Measurements from ENCODE around the gene ADAMTS19. TPM values are rescaled to one million over a fixed set of nuclear protein-coding genes. Genes with fewer than 3 reads are reported as not detected.
"Not testable (repeated sequence)": the region's sequence is repeated elsewhere in the genome, so short reads cannot be mapped to it uniquely, and the experiment has no call there.

ADAMTS19 gene
- polyA plus RNA-seq, 5 donors: 0.22 to 1.4 (median 0.69) TPM

DNA sequence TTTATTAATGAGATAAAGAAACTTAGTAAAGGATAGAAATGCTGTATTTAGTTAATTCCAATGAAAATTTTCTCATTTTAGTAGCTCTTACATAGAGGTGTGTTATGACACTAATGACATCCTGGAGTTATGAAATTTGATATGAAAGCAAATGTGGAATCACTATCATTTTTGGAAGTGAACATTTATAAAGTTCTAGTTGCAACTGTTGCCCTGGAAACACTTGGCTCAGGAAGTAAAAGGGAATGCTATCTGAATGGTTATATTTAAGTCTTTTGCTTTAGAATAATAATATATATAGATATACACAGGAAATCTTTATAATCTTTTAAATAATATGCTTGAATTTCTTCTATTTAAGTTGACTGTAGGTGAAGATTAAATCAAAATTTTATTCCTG lies 16.7 kb downstream of the ADAMTS19 start:
- no peak for DNase-seq

DNA sequence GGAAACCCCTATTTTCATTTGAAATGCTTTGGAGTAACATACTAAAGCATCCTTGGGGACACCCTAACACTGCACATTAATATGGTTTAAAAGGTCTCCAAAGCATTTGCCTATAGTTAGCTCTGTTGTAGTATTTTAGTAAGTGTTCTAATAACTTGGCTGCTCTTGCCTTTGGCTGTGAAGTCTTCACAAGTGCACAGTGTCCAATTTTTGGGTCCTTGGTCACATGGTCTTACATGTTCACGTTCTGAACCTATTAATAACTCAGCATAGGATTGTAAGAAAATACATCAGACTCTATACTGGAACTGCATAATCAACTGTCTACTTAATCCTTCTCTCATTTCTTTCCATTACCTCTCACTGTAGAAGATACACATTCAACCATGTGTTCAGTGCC lies 17.4 kb downstream of the ADAMTS19 start:
- no peak for DNase-seq

DNA sequence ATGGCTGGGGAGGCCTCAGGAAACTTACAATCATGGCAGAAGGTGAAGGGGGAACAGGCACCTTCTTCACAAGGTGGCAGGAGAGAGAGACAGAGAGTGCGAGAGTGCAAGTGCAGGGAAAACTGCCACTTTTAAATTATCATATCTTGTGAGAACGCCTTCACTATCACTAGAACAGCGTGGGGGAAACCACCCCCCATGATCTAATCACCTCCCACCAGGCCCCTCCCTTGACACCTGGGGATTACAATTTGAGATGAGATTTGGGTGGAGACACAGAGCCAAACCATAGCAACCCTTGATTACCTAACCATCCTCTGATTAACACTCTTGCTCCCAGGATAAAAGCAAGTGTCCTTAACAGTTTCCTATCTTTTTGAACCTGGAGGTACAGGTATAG lies 21.1 kb downstream of the ADAMTS19 start:
- DNase-seq: no peak

DNA sequence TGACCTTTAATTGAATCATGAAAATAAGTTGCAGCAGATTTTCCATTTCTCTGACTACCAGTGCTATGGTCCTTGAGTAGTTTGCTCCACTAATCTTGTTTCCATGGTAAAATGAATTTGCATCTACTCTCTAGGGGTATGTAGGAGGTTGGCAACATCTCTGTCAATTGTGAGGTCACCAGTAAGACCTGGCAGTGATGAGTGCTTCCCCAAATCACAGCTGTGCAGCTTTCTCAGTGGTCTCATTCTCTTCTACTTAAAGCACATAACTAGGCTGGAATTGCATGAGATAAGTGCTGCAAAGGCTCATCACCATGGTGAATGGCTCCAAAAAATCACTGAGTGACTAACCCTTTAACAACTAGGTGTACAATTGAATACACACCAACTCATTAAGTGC lies 36.3 kb downstream of the ADAMTS19 start:
- no peak for DNase-seq

DNA sequence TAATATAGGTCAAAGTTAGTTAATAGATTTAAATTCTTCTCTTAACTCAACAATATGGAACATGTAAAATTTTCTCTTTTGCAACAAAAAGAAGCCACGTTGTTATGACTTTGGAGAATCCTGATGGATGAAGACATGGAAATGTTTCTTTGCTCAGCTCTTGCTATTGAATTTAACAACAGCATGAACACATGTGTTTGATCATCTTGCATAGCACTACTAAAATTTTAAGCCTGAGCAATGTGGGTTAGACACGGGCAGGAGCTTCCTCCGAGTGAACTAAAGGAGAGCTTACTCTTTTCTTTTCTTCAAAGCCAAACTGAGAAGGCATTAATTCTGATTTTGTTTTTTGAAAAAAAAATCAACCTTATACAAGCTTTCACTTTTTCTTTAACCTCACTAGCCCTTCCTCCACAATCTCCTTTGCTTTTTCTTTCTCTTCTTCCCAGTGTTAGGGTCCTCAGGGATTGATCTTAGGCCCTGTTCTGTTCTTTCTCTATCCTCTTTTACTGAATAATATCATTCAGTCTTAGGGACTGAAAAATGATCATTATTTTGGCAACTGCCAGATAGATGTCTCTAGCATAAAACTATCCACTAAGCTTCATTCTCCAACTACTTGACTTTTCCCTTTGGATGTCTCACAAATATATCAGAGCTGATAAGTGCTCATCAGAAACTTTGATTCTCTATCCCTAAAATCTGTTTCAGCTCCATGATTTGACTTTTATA lies 36.9 kb downstream of the ADAMTS19 start:
- no peak for DNase-seq

DNA sequence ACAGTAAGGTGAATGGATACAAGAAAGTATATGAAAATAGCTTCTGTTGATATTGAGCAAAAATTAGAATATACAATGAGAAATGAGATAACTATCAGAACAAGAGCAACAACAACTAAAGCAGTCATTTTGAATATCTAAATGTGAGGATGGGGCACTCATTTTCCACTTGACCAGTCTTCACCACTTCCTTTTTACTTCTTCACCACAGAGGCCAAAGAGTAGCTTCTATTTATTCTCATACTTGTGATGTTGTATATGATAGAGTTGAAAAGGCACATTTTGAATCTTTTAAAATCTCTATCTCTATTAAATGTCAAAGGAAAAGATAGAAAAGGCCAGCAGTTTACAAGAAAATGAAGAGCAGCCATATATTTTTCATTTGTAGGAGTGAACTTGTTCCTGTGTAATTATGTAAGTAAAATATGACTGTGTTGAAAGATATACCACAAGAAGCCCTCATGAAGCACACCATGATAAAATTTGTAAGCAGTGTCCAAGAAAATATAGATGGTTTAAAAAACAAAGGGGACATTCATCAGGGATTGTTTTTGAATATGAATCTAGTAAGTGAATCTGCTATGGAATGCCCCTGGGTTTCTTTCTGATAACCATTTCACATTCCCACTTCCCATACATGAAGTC lies 39.2 kb downstream of the ADAMTS19 start:
- no peak for DNase-seq

DNA sequence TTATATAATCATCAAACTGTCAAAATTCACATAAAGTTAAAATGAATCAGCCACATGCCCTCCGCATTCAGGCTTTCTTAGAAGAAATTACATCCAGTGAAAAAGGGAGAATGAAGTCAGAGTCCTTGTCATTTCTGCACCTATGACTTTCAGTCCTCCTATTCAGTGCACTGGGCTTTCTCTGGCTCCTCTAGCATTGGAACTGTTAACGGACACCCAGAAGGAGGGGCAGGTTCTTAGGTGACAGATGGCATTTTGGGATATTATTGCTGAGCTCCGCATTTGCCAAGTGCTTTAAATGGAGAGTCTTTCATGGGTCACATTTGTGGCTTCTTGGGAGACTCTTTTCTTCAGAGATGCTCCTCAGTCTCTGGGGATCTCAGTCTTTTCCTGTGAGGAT lies 40.0 kb downstream of the ADAMTS19 start:
- DNase-seq: no peak

DNA sequence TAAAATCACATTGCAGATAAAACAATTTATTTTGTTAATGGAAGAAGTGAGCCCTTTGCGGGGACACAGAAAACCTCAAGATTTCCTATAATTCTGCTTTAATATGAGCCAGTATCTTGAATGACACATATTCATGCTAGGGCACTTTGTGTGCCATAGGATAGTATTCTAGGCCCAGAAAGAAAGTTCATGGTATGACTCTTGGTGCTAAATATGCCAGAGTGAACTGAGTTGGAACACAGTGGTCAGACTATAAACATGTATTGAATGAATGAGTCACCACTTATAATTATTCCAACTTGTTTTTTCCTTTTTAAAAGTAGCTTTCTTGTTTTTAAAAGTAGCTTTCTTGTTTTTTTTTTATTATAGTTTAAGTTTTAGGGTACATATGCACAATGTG lies 46.0 kb downstream of the ADAMTS19 start:
- no peak for DNase-seq

DNA sequence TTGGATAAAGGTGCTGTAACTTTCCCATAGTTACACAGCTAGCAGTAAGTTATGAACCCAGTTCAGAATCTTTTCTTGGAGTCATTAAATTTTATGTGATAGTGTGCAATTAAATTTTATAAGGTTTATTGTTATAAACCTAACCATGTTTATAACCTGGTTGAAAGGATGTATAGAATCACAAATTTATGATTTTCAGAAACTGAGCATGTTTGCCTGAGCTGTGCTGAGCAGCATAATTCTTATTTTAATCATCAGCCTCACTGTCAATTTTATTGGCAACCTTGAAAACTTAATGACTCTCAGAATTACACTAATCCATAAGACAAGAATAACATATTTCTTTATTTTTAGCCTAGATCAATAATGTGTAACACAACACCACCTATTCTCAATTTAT lies 46.9 kb downstream of the ADAMTS19 start:
- no peak for DNase-seq

DNA sequence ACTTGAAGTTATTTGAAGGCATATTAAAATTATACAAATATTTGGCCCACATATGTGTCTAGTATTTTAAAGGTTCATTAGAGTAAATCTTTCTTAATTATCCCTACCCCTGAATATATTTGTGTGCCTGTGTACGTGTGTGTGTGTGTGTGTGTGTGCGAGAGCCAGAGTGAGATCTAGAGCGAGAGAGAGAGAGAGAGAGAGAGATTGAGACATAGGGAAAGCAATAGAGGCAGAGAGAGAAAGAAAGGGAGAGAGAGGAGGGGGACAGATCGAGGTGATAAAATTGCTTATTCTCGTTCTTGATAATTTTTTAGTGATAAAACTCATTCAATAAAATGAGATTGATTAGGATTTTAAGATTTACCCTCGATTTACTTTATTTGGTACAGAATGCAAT lies 47.4 kb downstream of the ADAMTS19 start:
- DNase-seq: no peak

DNA sequence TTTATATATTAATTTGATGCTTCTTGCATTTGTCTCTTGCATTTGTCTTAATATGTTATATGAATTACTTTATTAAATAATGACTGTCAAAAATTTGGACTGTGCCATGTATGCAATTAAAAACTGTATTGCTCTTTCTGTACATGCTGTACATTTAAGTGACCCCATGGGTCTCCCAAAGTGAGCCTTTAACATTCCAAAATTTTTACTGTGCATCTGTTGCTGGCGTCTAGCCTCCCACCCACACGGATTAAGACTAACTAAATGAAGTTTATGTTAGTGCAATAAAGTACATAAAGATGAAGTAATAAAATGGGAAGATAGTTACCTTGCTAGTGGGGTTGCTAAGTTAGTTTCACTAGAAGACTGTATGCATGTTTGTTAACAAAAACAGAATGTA lies 48.5 kb downstream of the ADAMTS19 start:
- no peak for DNase-seq

DNA sequence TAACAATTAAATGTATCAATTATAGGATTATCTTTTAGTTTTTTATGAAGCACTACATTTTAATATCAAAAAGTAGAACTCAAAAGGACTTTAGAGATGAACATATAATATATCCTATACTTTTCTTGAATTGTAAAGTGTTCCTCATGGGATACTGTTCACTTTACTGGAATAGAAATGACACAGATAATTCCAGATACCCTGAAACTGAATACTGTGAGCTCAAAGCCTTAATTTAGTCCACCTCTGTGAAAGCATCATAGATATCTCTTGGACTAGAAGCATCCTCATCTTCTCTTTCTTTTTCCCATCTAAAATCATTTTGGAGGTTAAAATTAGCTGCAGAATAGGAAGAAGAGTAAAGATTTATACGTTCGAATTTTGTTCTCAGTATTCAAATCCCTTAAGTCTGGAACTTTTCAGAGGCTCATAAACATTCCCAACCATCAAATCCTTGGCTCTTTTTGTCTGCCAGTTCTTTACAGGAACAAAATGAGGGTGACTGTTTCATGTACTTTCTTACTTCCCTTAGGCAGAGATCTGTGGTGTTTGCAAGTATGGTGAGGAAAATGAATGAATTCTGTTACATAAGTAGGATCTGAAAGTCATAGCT lies 49.4 kb downstream of the ADAMTS19 start:
- DNase-seq: no peak

DNA sequence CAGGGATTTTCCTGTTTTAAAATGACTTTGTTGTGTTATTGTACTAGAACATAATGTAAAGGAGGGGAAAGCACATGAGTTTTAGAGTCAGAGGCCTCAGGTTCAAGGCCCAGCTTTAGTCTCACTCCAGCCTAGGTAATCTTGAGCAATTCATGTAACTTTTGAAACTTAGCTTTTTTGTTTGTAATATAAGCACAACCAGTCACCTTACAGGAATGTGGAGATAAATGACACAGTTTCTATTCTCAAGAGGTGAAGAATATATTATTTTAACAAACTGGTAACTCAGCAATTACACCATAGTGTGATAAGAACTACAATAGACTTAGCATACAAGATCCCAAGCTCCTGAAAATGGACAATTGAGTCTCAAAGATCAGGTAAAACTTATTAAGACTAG lies 51.2 kb downstream of the ADAMTS19 start:
- DNase-seq: no peak

DNA sequence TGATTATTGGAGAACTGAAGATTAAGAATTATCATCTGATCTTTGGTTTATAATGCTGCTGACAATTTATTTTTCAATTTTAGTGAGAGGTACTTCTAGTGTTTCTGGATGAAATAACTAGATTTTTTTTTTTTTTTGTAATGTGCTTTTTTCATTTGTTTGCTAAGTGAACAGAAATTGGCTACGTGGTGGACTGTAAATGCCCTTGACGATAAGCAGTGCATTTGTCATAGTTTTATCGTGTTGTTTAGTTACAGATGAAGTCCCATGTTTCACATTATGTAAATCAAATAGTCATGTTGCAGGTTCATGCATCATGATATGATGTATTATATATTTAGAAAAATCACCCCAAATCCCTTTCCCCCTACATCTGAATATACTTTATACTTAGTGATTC lies 81.0 kb downstream of the ADAMTS19 start:
- no peak for DNase-seq

DNA sequence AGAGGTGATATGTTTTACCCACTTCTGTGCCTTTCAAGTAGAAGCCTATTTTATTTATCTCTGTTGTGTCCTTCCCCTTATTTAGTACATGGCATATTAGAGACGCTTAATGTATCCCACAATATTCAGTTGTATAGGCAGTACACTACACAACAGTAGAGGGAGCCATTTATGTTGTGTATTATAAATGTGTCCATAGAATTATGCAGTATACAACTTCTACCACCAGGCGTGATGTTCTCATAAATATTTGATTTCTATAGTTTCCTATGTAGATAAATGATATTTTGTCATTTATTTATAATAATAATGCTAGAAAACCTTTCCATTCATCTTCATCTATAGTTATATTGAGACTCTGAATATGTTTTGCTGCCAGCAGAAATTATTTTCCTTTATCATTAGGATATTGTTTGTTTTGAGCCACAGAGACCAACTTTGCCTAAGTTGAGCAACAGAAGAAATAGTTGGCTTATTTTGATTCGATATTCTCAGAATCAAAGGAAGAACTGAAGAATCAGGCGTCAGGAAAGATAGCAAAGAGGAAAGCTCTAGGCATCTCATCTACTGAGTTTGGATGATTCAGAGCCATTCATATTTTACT lies 81.7 kb downstream of the ADAMTS19 start:
- no peak for DNase-seq

DNA sequence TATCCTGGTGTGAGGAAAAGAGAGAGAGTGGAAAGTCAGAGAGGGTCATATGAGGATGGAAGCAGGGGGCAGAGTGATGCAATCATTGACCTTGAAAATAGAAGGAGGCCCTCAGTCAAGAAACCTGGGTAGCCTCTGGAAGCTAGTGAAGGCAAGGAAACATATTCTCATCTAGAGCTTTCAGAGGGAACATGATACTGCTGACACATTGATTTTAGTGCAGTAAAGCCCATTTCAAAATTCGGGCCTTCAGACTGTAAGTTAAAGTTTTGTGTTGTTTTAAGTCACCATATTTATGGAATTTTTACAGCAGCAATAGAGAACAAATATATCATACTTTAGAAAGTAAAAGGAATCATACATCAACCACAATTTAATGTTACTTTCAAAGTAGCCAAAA lies 87.0 kb downstream of the ADAMTS19 start:
- no peak for DNase-seq

DNA sequence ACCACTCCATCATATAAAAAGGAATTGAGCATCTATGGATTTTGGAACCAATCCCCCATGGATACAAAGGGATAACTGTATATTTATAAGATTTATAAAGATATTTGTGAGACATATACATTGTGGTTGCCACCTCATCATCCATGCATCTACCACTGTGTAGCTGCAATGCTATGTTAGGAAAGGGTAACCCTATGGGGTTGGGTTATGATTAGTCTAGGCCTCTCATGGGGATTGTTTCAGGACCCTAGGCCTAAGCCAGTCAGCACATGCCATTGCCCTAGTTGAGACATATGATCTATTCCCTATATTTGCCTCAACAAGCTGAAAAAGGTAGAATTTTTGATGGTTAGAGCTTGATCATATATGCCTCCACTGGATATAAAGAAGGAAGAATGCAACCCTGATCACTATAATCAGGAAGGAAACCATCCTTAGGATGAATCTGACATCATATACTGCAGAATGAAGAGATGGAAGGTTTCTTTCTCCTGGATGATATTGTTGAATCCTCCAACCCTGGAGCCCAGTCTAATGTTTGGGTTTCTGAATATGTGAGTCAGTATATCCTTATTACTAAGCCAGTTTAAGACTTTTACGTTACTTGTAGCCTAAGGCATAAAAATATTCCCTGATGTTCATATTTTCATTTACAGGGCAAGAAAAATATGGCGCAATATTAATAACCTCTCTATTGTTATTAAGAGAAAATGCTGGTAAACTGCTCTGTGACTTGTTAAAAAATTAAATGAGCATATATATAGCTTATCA lies 94.2 kb downstream of the ADAMTS19 start:
- no peak for DNase-seq

DNA sequence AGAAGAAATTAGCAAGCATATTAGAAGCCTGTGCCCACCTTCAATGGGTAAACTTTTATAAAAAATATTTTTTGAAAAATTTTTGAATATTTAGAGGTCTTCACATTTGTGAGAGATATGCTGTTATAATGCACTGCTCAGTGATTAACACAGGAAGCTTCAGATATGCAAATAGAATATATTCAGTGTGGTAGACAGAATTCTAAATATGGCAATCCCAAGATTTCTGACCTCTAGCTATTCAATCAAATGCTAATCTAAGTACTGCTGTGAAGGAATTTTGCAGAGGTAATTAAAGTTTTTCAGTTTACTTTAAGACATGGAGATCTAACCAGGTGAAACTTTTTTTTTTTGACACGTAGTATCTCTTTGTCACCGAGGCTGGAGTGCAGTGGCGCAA lies 103.5 kb downstream of the ADAMTS19 start:
- no peak for DNase-seq

DNA sequence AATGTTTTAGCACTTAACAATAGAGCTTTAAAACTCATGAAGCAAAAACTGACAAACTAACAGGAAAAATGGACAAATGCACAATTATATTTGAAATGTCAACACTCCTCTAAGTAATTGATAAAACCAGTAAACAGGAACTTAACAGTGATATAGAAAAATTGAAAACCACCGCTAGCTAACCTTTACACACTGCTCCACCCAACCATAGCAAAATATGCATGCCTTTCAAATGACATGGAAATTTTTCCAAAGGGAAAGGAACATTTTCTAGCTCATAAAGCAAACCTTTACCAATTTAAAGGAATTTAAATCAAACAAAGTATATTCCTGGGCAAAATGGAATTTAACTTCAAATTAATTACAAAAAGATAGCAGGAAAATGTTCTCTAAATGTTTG lies 109.2 kb downstream of the ADAMTS19 start:
- DNase-seq: no peak

DNA sequence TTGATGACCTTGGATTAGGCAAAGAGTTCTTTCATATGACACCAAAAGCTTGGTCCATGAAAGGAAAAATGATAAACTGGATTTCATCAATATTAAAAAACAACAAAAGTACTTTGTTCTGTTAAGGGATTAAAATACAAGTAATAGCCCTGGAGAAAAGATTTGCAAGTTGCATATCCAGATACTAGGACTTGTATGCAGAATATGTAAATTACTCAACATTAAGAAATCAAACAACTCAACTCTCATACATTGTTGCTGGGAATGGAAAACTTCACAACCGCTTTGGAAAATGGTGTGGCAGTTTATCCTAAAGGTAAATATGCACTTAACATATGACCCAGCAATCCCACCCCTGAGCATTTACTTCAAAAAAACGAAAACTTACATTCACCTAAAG lies 112.0 kb downstream of the ADAMTS19 start:
- DNase-seq: no peak

DNA sequence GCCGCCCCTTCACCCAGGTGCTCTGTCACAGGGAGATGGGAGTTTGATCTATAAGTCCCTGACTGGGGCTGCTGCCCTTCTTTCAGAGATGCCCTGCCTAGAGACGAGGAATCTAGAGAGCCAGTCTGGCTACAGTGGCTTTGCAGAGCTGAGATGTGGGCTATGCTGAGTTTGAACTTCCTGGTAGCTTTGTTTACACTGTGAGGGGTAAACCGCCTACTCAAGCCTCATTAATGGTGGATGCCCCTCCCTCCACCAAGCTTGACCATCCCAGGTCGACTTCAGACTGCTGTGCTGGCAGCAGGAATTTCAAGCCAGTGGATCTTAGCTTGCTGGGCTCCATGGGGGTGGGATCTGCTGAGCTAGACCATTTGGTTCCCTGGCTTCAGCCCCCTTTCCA lies 124.4 kb downstream of the ADAMTS19 start:
- DNase-seq: not testable (repeated sequence)

DNA sequence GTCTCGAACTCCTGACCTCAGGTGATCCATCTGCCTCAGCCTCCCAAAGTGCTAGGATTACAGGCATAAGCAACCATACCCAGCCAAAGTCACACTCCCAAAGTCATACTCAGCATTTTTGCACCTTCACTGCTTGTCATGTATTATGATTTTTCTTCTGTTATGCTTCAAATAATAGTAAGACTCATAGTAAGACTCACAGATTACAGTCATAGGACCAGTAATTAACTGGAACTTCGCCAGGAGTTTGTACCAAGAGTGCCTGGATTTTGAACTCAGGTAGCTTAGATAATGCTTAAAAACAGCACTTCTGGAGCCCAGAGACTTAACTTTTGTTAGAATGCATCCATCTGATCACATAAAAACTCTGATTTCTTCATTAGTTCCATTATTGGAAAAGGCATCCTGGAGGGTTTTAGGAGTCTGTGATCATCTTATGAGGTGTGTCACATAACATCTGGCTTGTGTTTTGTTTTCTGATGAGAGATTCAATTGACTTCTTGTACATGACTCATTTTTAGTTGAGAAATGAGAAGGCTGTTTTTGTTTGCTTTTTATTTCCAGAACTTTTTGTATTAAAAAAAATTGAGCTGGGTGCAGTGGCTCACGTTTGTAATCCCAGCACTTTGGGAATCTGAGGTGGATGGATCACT lies 131.5 kb downstream of the ADAMTS19 start:
- no peak for DNase-seq
